MCF 10A (cell line): ENCODE data around the gene FKBP5. TPM values are rescaled to one million over a fixed set of nuclear protein-coding genes. Genes with fewer than 3 reads are reported as not detected.

ENCODE experiments used
- BruUV-seq: library from RNA; stranded (reverse); fragments of 400-500 nt; replicated peaks from 2 replicates; lab custom pipeline; 2021; lab: Mats Ljungman, UMichigan
- CTCF ChIA-PET: fragments of 300-600 bp; sonication (Branson Sonifier 250); formaldehyde crosslinking; extraction: SDS; loops from one replicate; lab custom pipeline; 2021; ENCODE audit warnings: antibody characterized with exemption, inconsistent platforms; lab: Yijun Ruan, JAX
- POLR2A ChIA-PET: fragments of 300-600, 350-650 bp; sonication (Branson Sonifier 250); formaldehyde crosslinking; extraction: SDS; loops from one replicate; lab custom pipeline; 2020; ENCODE audit warnings: antibody characterized with exemption, inconsistent platforms; lab: Yijun Ruan, JAX
- DNase-seq: peaks from one replicate; pipeline ENCODE4 v3.0.0-alpha.2; 2018; ENCODE audit not compliant: unreplicated experiment
- H3K27ac Mint-ChIP-seq: one replicate; pipeline ENCODE4 v1.8.0; 2022; ENCODE audit warnings: mild to moderate bottlenecking, low read depth, mixed read lengths; ENCODE audit not compliant: unreplicated experiment
- H3K27me3 Mint-ChIP-seq: one replicate; pipeline ENCODE4 v1.8.0; 2022; ENCODE audit warnings: mixed read lengths; ENCODE audit not compliant: insufficient read depth, unreplicated experiment
- H3K36me3 Mint-ChIP-seq: one replicate; pipeline ENCODE4 v1.8.0; 2022; ENCODE audit warnings: mild to moderate bottlenecking, moderate library complexity, mixed read lengths; ENCODE audit not compliant: insufficient read depth, unreplicated experiment
- H3K4me1 Mint-ChIP-seq: one replicate; pipeline ENCODE4 v1.8.0; 2022; ENCODE audit warnings: mixed read lengths; ENCODE audit not compliant: insufficient read depth, unreplicated experiment
- H3K4me3 Mint-ChIP-seq: one replicate; pipeline ENCODE4 v1.8.0; 2022; ENCODE audit warnings: mild to moderate bottlenecking, moderate library complexity, mixed read lengths; ENCODE audit not compliant: unreplicated experiment
- H3K9me3 Mint-ChIP-seq: one replicate; pipeline ENCODE4 v1.8.0; 2022; ENCODE audit warnings: mixed read lengths; ENCODE audit not compliant: unreplicated experiment
- CTCF ChIP-seq: fragments of 200-600 bp; IDR thresholded peaks from one replicate; pipeline ENCODE4 v1.8.0; 2022; ENCODE audit warnings: antibody characterized with exemption, mild to moderate bottlenecking; ENCODE audit not compliant: unreplicated experiment
- intact Hi-C: fragments of 100-400 bp; cut with micrococcal nuclease; formaldehyde crosslinking; loops from 2 replicates; pipeline ENCODE4 v1.14.1; 2022
- total RNA-seq: library from RNA; stranded (reverse); gene quantifications from 2 replicates; pipeline ENCODE4 v1.2.3, GENCODE V29; 2022

Gene FKBP5
- total RNA-seq, 1 experiment from 2014 or later = 387 TPM

GRCh38 chr6:35635601-35636597, 52.8 kb downstream of the FKBP5 start:
- Mint-ChIP-seq H3K27ac (no peak overlapping the region), H3K36me3 (peaks cover 100% of the 10 kb centered on the region), H3K9me3 (no peaks in the 10 kb centered on the region), H3K4me1 (peaks cover 24% of the 10 kb centered on the region), H3K27me3 (no peaks in the 10 kb centered on the region), H3K4me3 (no peak overlapping the region)
- ChIA-PET POLR2A (interaction anchor here (0.6 to 1.9 kb wide), 5 partner anchors 8 to 98 kb away, joined by 3 to 6 read pairs (median 3); no protein-coding TSS in a partner anchor), CTCF (interaction anchor here (0.5 kb wide), 1 partner anchor 112 kb away, joined by 3 read pairs; no protein-coding TSS in a partner anchor)
- no peak for DNase-seq
- intact Hi-C loops = no loop called here
- no peak for TF ChIP-seq CTCF
- BruUV-seq = no TSS peak

- no peak for TF ChIP-seq CTCF
- Mint-ChIP-seq H3K9me3 (no peaks in the 10 kb centered on the region), H3K36me3 (peaks cover 100% of the 10 kb centered on the region), H3K27ac (peak overlapping the region; percentile 83), H3K4me1 (peaks cover 22% of the 10 kb centered on the region), H3K27me3 (no peaks in the 10 kb centered on the region), H3K4me3 (no peak overlapping the region)
- CTCF ChIA-PET = interaction anchor here (1.3 to 1.5 kb wide), 2 partner anchors 100 to 102 kb away, joined by 3 to 5 read pairs; no protein-coding TSS in a partner anchor
- intact Hi-C loops = no loop called here
- BruUV-seq = no TSS peak
- POLR2A ChIA-PET = interaction anchor here (1.1 to 1.2 kb wide), 2 partner anchors 16 to 26 kb away, joined by 3 to 4 read pairs; no protein-coding TSS in a partner anchor
- DNase-seq = no peak
These were observed 54.4 kb downstream of the FKBP5 start for GRCh38 chr6:35634316-35634715.

- H3K36me3 Mint-ChIP-seq = peaks cover 100% of the 10 kb centered on the region
- intact Hi-C loops = no loop called here
- H3K27ac Mint-ChIP-seq = peak overlapping the region; percentile 83
- no TSS peak for BruUV-seq
- no peak for TF ChIP-seq CTCF
- no peak for DNase-seq
- peaks cover 21% of the 10 kb centered on the region for H3K4me1 Mint-ChIP-seq
- ChIA-PET POLR2A (interaction anchor here (1.1 to 1.2 kb wide), 2 partner anchors 17 to 25 kb away, joined by 3 to 4 read pairs; no protein-coding TSS in a partner anchor), CTCF (interaction anchor here (1.3 to 1.5 kb wide), 2 partner anchors 100 to 102 kb away, joined by 3 to 5 read pairs; no protein-coding TSS in a partner anchor)
- H3K27me3 Mint-ChIP-seq = no peaks in the 10 kb centered on the region
- no peak overlapping the region for H3K4me3 Mint-ChIP-seq
- no peaks in the 10 kb centered on the region for H3K9me3 Mint-ChIP-seq
These were observed 55.1 kb downstream of the FKBP5 start for GRCh38 chr6:35633579-35634089.
